Spleen (tissue), 11 donors: Measurements from ENCODE around the gene PVALEF. TPM values are rescaled to one million over a fixed set of nuclear protein-coding genes. Genes with fewer than 3 reads are reported as not detected.
A peak's percentile ranks its signal among the peaks of the same experiment; 100 is the strongest.

Experiments
- DNase-seq: peaks from one replicate; pipeline ENCODE4 v3.0.0-alpha.2; 2020
- H3K27ac ChIP-seq, 8 donors: fragments of 200-600 bp; sonication (generic) in 7 of 8; 1 replicate in 4 of 8; 2 replicates in 4 of 8; pipeline versions ENCODE4 v1.5.0 to v1.8.0; 2016 to 2021; ENCODE audit warnings: inconsistent platforms in 4 of 8, mild to moderate bottlenecking in 4 of 8, moderate library complexity in 1 of 8
- H3K27me3 ChIP-seq, 7 donors: fragments of 200-600 bp; sonication (generic) in 6 of 7; replicated peaks in 1 of 7; 1 replicate in 4 of 7; 2 replicates in 3 of 7; pipeline versions ENCODE4 v1.5.0 to v1.8.0; 2016 to 2021; ENCODE audit warnings: inconsistent platforms in 3 of 7, mild to moderate bottlenecking in 1 of 7
- H3K36me3 ChIP-seq, 6 donors: fragments of 200-600 bp; sonication (generic) in 5 of 6; 1 replicate in 4 of 6; 2 replicates in 2 of 6; pipeline versions ENCODE4 v1.5.0 to v1.8.0; 2016 to 2021; ENCODE audit warnings: inconsistent platforms in 2 of 6
- H3K4me1 ChIP-seq, 6 donors: fragments of 200-600 bp; sonication (generic) in 5 of 6; 1 replicate in 3 of 6; 2 replicates in 3 of 6; pipeline versions ENCODE4 v1.5.0 to v1.8.0; 2016 to 2021; ENCODE audit warnings: inconsistent platforms in 3 of 6
- H3K4me3 ChIP-seq, 8 donors: fragments of 200-600 bp; sonication (generic) in 7 of 8; 1 replicate in 4 of 8; 2 replicates in 4 of 8; pipeline versions ENCODE4 v1.5.0 to v1.8.0; 2016 to 2021; ENCODE audit warnings: inconsistent platforms in 4 of 8, mild to moderate bottlenecking in 4 of 8, moderate library complexity in 2 of 8
- H3K9me3 ChIP-seq, 8 donors: fragments of 200-600 bp; sonication (generic) in 7 of 8; 1 replicate in 4 of 8; 2 replicates in 4 of 8; pipeline versions ENCODE4 v1.5.0 to v1.8.0; 2016 to 2021; ENCODE audit warnings: inconsistent platforms in 4 of 8
- CTCF ChIP-seq, 11 experiments: fragments of 200-600 bp in 7 of 11; fragments of 450-650 bp in 4 of 11; sonication (generic) in 4 of 11; IDR thresholded peaks in 8 of 11; conservative IDR thresholded peaks in 3 of 11; 1 replicate in 7 of 11; 2 replicates in 4 of 11; pipeline versions ENCODE4 v1.4.0 to v1.8.0; 2016 to 2021; ENCODE audit warnings: antibody characterized with exemption in 11 of 11, inconsistent platforms in 4 of 11, mild to moderate bottlenecking in 1 of 11
- POLR2A ChIP-seq, 3 donors: fragments of 450-650 bp; IDR thresholded peaks; one replicate each; pipeline ENCODE4 v1.5.1; 2017; ENCODE audit warnings: antibody characterized with exemption in 3 of 3, mild to moderate bottlenecking in 1 of 3
- POLR2AphosphoS5 ChIP-seq, 3 donors: sonication (generic); formaldehyde crosslinking; IDR thresholded peaks; one replicate each; pipeline ENCODE4 v1.5.1; 2017; ENCODE audit warnings: antibody characterized with exemption in 3 of 3
- WGBS, 5 donors: extraction: QIAGEN DNeasy Blood & Tissue Kit in 3 of 5; methylation state at CpG; one replicate each; pipeline versions ENCODE4 v1.1.5 to v1.1.7; 2013 to 2018; 5-methylcytosine and 5-hydroxymethylcytosine counted together
- intact Hi-C: fragments of 100-400 bp; cut with DNase I; formaldehyde crosslinking; loops from one replicate; pipeline ENCODE4 v1.15.0; 2023; ENCODE audit warnings: low total_unique reads
- polyA plus RNA-seq, 3 donors: library from polyadenylated mRNA; stranded (reverse); fragments of 200-250 nt; gene quantifications; one replicate each; pipeline ENCODE4 v1.2.1, GENCODE V29; 2013
- total RNA-seq, 7 donors: library from RNA; depleted of rRNA in 3 of 7; stranded (reverse); fragments of >200 nt in 3 of 7; fragmentation: NEBNext Ultra II Directional in 4 of 7; extraction: Animal tissue kit (Norgen Biotek cat#: 25700) in 4 of 7; gene quantifications; one replicate each; pipeline versions ENCODE4 v1.1.0 to v1.2.1, GENCODE V29; 2016 to 2021
- donor health status: healthy with polysubstance abuse.
- donor health status: DM: no; HTN: no; CAD: no; lungs with moderate emphysema.
- donor health status: DM: no; HTN: no; CAD: no.
- donor health status: Bipolar disorder and iron deficiency.
- donor health status: healthy.
- donor health status: DM: no; HTN: no; CAD: no.
- donor health status: DM: yes; HTN: yes; CAD: no.

The PVALEF gene
- total and polyA plus RNA-seq, 10 donors, result not detected

- Histone ChIP-seq H3K4me3 (no peak overlapping the region), H3K9me3 (no peaks in the 10 kb centered on the region), H3K4me1 (peaks cover 0 to 19% (median 8%) of the 10 kb centered on the region in 6 donors), H3K27ac (no peak overlapping the region), H3K27me3 (no peaks in the 10 kb centered on the region), H3K36me3 (peaks cover 0 to 69% (median 0%) of the 10 kb centered on the region in 6 donors)
- peak in 1 of 11 experiments; percentile 12 for TF ChIP-seq CTCF (IDR thresholded peaks at IDR 0.05 in 8 of 11, conservative IDR thresholded peaks at IDR 0.05 in 3 of 11)
- TF ChIP-seq POLR2A (IDR thresholded peaks at IDR 0.05), result no peak
- no peak for DNase-seq
- 90 to 97% (median 94%) methylated on average over 7 to 11 of the region's 11 CpGs for WGBS, 5 donors
- intact Hi-C loops, result no loop called here
These were observed 36.0 kb upstream of the PVALEF start for GRCh38 chr17:81129289-81129688.

- Histone ChIP-seq H3K9me3 (no peaks in the 10 kb centered on the region), H3K36me3 (peaks cover 0 to 65% (median 0%) of the 10 kb centered on the region in 6 donors), H3K27ac (no peak overlapping the region), H3K4me1 (peaks cover 0 to 22% (median 8%) of the 10 kb centered on the region in 6 donors), H3K4me3 (no peak overlapping the region), H3K27me3 (no peaks in the 10 kb centered on the region)
- TF ChIP-seq POLR2AphosphoS5 (IDR thresholded peaks at IDR 0.05), result no peak
- TF ChIP-seq POLR2A (IDR thresholded peaks at IDR 0.05), result no peak
- no peak for TF ChIP-seq CTCF (IDR thresholded peaks at IDR 0.05 in 8 of 11, conservative IDR thresholded peaks at IDR 0.05 in 3 of 11)
- intact Hi-C loops, result no loop called here
- 80 to 91% (median 85%) methylated on average over 2 to 14 of the region's 14 CpGs for WGBS, 5 donors
- DNase-seq, result no peak
These were observed 35.5 kb upstream of the PVALEF start for GRCh38 chr17:81129711-81130367.

- Histone ChIP-seq H3K9me3 (no peaks in the 10 kb centered on the region), H3K36me3 (peaks cover 0 to 57% (median 0%) of the 10 kb centered on the region in 6 donors), H3K27ac (no peak overlapping the region), H3K4me3 (no peak overlapping the region), H3K4me1 (peaks cover 0 to 22% (median 8%) of the 10 kb centered on the region in 6 donors), H3K27me3 (no peaks in the 10 kb centered on the region)
- intact Hi-C loops, result no loop called here
- TF ChIP-seq POLR2A (IDR thresholded peaks at IDR 0.05), result no peak
- TF ChIP-seq POLR2AphosphoS5 (IDR thresholded peaks at IDR 0.05), result no peak
- TF ChIP-seq CTCF (IDR thresholded peaks at IDR 0.05 in 8 of 11, conservative IDR thresholded peaks at IDR 0.05 in 3 of 11), result no peak
- no peak for DNase-seq
- WGBS, 5 donors, result 85 to 92% (median 89%) methylated on average over 15 to 41 of the region's 41 CpGs
These were observed 34.6 kb upstream of the PVALEF start for GRCh38 chr17:81130385-81131361.
